K562 (cell line): ENCODE results near the gene RCL1. TPM values are rescaled to one million over a fixed set of nuclear protein-coding genes. Genes with fewer than 3 reads are reported as not detected.

Experiments
- CC2D1A ChIP-seq: fragments of 450-650 bp; IDR thresholded peaks from 2 replicates; pipeline ENCODE4 v1.6.1; 2017; ENCODE audit warnings: mild to moderate bottlenecking
- ETV1 ChIP-seq: fragments of 450-650 bp; conservative IDR thresholded peaks from 2 replicates; pipeline ENCODE4 v1.6.1; 2016; ENCODE audit warnings: missing genetic modification characterization, control low read depth, low read depth, missing compliant biosample characterization
- FOXA3 ChIP-seq, 2 experiments: fragments of 450-650 bp in 1 of 2; sonication (generic) in 1 of 2; formaldehyde crosslinking; IDR thresholded peaks in 1 of 2; conservative IDR thresholded peaks in 1 of 2; 2 replicates each; pipeline versions ENCODE4 v1.4.0 to v1.8.0; 2020 to 2022; ENCODE audit warnings: mild to moderate bottlenecking in 2 of 2, missing genetic modification reagents in 1 of 2
- GABPB1 ChIP-seq: sonication (generic); formaldehyde crosslinking; IDR thresholded peaks from 2 replicates; pipeline ENCODE4 v1.8.0; 2022; ENCODE audit warnings: mild to moderate bottlenecking, missing genetic modification reagents
- GATAD2B ChIP-seq: fragments of 450-650 bp; IDR thresholded peaks from 2 replicates; pipeline ENCODE4 v1.6.1; 2017; ENCODE audit warnings: mild to moderate bottlenecking, borderline replicate concordance
- GTF2E2 ChIP-seq: fragments of 200-800 bp; sonication (Bioruptor generic); IDR thresholded peaks from 2 replicates; pipeline ENCODE4 v1.6.1; 2016; ENCODE audit warnings: missing genetic modification characterization, missing compliant biosample characterization
- KAT7 ChIP-seq: sonication (generic); formaldehyde crosslinking; IDR thresholded peaks from 2 replicates; pipeline ENCODE4 v1.8.0; 2022; ENCODE audit warnings: missing genetic modification reagents, mild to moderate bottlenecking, borderline replicate concordance
- KLF16 ChIP-seq: IDR thresholded peaks from 2 replicates; pipeline ENCODE4 v1.6.1; 2016; ENCODE audit warnings: antibody characterized with exemption
- MNT ChIP-seq, 2 experiments: fragments of 450-650 bp; conservative IDR thresholded peaks; 2 replicates each; pipeline ENCODE4 v1.6.1; 2017; ENCODE audit warnings: mild to moderate bottlenecking in 2 of 2, moderate library complexity in 2 of 2
- NFIC ChIP-seq: fragments of 450-650 bp; IDR thresholded peaks from 2 replicates; pipeline ENCODE4 v1.6.1; 2017; ENCODE audit warnings: mild to moderate bottlenecking, inconsistent platforms
- POLR2AphosphoS5 ChIP-seq: IDR thresholded peaks from 2 replicates; pipeline ENCODE4 v1.6.1; 2011; ENCODE audit warnings: mild to moderate bottlenecking, low read depth, low read length, moderate library complexity; ENCODE audit not compliant: control insufficient read depth, insufficient read depth
- RBM39 ChIP-seq: fragments of 200-400 bp; formaldehyde crosslinking; optimal IDR thresholded peaks from 2 replicates; pipeline ENCODE3; 2018; ENCODE audit warnings: low read depth, low read length
- SMAD4 ChIP-seq: fragments of 250-450 bp; sonication (Bioruptor Pico); conservative IDR thresholded peaks from 2 replicates; pipeline ENCODE4 v1.8.0; 2021; ENCODE audit warnings: inconsistent platforms, mild to moderate bottlenecking, moderate library complexity
- SMARCE1 ChIP-seq: fragments of 450-650 bp; IDR thresholded peaks from 2 replicates; pipeline ENCODE4 v1.7.1; 2016; ENCODE audit warnings: mild to moderate bottlenecking
- SREBF2 ChIP-seq: sonication (generic); formaldehyde crosslinking; IDR thresholded peaks from 2 replicates; pipeline ENCODE4 v1.4.0; 2020; ENCODE audit warnings: mild to moderate bottlenecking, missing genetic modification reagents
- TAL1 ChIP-seq: fragments of 450-650 bp; IDR thresholded peaks from 2 replicates; pipeline ENCODE4 v1.6.1; 2016; ENCODE audit warnings: mild to moderate bottlenecking
- TARDBP ChIP-seq: fragments of 450-650 bp; IDR thresholded peaks from 2 replicates; pipeline ENCODE4 v1.6.1; 2016
- TCFL5 ChIP-seq: fragments of 250-450 bp; sonication (Bioruptor Pico); conservative IDR thresholded peaks from 2 replicates; pipeline ENCODE4 v1.6.1; 2021; ENCODE audit warnings: mild to moderate bottlenecking, moderate library complexity, matching md5 sums
- TRIM28 ChIP-seq: fragments of 450-650 bp; IDR thresholded peaks from 2 replicates; pipeline ENCODE4 v1.6.1; 2017
- ZNF444 ChIP-seq: fragments of 250-450 bp; sonication (Bioruptor Pico); IDR thresholded peaks from 2 replicates; pipeline ENCODE4 v1.4.0; 2020; ENCODE audit warnings: mild to moderate bottlenecking, moderate library complexity
- ZNF561 ChIP-seq: fragments of 450-650 bp; formaldehyde crosslinking; conservative IDR thresholded peaks from 2 replicates; pipeline ENCODE4 v1.4.0; 2020; ENCODE audit warnings: mild to moderate bottlenecking, moderate library complexity
- polyA plus RNA-seq, 8 experiments: library from polyadenylated mRNA; depleted of rRNA in 4 of 8; stranded (reverse) in 5 of 8; unstranded in 3 of 8; fragments of >200 nt; fragmentation: Nextera tagmentation in 2 of 8; fragmentation: Illumina TruSeq in 1 of 8; extraction: Ambion mirVana in 2 of 8; extraction: Trizol in 1 of 8; gene quantifications; 2 replicates each; pipeline versions ENCODE4 v1.2.1 to v1.2.3, GENCODE V29; 2011 to 2014; ENCODE audit warnings: inconsistent platforms in 1 of 8, missing spikeins in 1 of 8
- total RNA-seq, 7 experiments: library from RNA; depleted of rRNA in 6 of 7; stranded (reverse); fragments of >200 nt in 6 of 7; fragmentation: Illumina TruSeq in 2 of 7; extraction: Trizol in 2 of 7; gene quantifications; 2 replicates each; pipeline versions ENCODE4 v1.2.1 to v1.2.3, GENCODE V29; 2011 to 2021; ENCODE audit warnings: low replicate concordance in 1 of 7
- TF ChIP-seq, protein P1 (sequence below): IDR thresholded peaks from 3 replicates; pipeline ENCODE4 v1.6.1; 2011; ENCODE audit warnings: borderline replicate concordance, mild to moderate bottlenecking; ENCODE audit not compliant: insufficient read length, insufficient read depth
- TF ChIP-seq, protein P2 (sequence below): fragments of 450-650 bp; IDR thresholded peaks from 2 replicates; pipeline ENCODE4 v1.6.1; 2016; ENCODE audit warnings: mild to moderate bottlenecking
- TF ChIP-seq, protein P3 (sequence below): fragments of 450-650 bp; formaldehyde crosslinking; IDR thresholded peaks from 2 replicates; pipeline ENCODE4 v1.4.0; 2020; ENCODE audit warnings: mild to moderate bottlenecking
- TF ChIP-seq, protein P4 (sequence below): fragments of 450-650 bp; IDR thresholded peaks from 2 replicates; pipeline ENCODE4 v1.6.1; 2016; ENCODE audit warnings: low read depth, mild to moderate bottlenecking, moderate library complexity

Gene RCL1
- total and polyA plus RNA-seq, 9 of the 15 experiments (the other 6 are each of a cell fraction or from before 2014, with no cell fraction given): 24.0 to 67.7 (median 38.6) TPM

DNA sequence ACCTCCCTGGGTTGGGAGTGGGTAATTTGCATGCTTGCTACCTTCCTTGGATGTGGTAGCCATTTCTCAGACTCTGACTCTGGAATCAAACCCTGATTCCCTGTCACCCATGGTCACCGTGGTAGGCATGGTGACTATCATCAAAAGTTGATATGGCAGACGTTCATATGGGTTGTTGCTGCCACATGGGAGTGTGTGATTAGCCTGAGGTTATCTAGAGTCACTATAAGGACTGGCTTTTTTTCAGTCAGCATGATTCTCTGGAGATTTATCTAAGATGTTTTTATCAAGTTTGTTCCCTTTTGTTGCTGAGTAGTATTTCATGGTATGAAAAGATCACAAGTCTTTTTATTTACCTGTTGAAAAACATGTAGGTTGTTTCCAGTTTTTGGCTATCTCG, 7.0 kb downstream of the RCL1 start (continued):
- TF ChIP-seq, protein P1, sequence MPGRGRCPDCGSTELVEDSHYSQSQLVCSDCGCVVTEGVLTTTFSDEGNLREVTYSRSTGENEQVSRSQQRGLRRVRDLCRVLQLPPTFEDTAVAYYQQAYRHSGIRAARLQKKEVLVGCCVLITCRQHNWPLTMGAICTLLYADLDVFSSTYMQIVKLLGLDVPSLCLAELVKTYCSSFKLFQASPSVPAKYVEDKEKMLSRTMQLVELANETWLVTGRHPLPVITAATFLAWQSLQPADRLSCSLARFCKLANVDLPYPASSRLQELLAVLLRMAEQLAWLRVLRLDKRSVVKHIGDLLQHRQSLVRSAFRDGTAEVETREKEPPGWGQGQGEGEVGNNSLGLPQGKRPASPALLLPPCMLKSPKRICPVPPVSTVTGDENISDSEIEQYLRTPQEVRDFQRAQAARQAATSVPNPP: no peak
- TF ChIP-seq GATAD2B (peak; percentile 59; the same call in 1 of the 2 replicates), MNT (conservative IDR thresholded peaks at IDR 0.05) (peak in 1 of 2 experiments; percentile 72; a peak in 2 of 4 replicates), TCFL5 (no peak), ZNF444 (no peak), SMAD4 (peak; percentile 57), GTF2E2 (no peak), KAT7 (no peak), RBM39 (no peak), KLF16 (peak; percentile 95), TAL1 (peak; percentile 98), TRIM28 (no peak), POLR2AphosphoS5 (peak; percentile 95), CC2D1A (peak; percentile 88), GABPB1 (CRISPR knock-in tag) (no peak), ZNF561 (CRISPR knock-in tag) (no peak), FOXA3 (CRISPR knock-in tag; conservative IDR thresholded peaks at IDR 0.05 in 1 of 2, IDR thresholded peaks at IDR 0.05 in 1 of 2) (0 out of 4 replicates have a peak, but pooled peaks of 1 of the 2 experiments have one; percentile 28), SMARCE1 (peak; percentile 93), SREBF2 (CRISPR knock-in tag) (no peak), ETV1 (tag) (no peak), TARDBP (peak; percentile 49; the same call in 1 of the 2 replicates), NFIC (peak; percentile 87)
- TF ChIP-seq, protein P2, sequence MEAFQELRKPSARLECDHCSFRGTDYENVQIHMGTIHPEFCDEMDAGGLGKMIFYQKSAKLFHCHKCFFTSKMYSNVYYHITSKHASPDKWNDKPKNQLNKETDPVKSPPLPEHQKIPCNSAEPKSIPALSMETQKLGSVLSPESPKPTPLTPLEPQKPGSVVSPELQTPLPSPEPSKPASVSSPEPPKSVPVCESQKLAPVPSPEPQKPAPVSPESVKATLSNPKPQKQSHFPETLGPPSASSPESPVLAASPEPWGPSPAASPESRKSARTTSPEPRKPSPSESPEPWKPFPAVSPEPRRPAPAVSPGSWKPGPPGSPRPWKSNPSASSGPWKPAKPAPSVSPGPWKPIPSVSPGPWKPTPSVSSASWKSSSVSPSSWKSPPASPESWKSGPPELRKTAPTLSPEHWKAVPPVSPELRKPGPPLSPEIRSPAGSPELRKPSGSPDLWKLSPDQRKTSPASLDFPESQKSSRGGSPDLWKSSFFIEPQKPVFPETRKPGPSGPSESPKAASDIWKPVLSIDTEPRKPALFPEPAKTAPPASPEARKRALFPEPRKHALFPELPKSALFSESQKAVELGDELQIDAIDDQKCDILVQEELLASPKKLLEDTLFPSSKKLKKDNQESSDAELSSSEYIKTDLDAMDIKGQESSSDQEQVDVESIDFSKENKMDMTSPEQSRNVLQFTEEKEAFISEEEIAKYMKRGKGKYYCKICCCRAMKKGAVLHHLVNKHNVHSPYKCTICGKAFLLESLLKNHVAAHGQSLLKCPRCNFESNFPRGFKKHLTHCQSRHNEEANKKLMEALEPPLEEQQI: peak; percentile 87
- TF ChIP-seq, protein P3, sequence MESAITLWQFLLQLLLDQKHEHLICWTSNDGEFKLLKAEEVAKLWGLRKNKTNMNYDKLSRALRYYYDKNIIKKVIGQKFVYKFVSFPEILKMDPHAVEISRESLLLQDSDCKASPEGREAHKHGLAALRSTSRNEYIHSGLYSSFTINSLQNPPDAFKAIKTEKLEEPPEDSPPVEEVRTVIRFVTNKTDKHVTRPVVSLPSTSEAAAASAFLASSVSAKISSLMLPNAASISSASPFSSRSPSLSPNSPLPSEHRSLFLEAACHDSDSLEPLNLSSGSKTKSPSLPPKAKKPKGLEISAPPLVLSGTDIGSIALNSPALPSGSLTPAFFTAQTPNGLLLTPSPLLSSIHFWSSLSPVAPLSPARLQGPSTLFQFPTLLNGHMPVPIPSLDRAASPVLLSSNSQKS: no peak
- TF ChIP-seq, protein P4, sequence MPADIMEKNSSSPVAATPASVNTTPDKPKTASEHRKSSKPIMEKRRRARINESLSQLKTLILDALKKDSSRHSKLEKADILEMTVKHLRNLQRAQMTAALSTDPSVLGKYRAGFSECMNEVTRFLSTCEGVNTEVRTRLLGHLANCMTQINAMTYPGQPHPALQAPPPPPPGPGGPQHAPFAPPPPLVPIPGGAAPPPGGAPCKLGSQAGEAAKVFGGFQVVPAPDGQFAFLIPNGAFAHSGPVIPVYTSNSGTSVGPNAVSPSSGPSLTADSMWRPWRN: peak; percentile 85
